Measurements from ENCODE around the gene KCNMB2.

The KCNMB2 gene

DNA sequence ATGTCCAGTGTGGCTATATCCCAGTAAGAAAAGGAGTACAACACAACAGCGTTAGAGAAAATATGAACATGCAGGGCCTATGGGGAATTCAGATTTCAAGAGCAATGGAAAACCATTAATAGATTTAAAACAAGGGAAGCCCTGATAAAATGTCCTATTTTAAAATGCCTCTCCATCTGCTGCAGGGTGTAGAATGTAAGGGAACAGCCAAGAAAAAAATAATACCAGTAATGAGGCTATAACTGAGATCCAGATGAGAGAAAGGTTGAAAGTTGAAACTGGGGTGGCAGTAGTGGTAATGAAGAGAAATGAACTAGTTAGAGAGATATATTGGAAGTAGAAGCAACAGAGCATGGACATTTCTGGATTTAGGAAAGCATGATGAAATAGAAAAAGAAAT lies 226.1 kb downstream of the KCNMB2 start:
- DNase-seq, result no peak

DNA sequence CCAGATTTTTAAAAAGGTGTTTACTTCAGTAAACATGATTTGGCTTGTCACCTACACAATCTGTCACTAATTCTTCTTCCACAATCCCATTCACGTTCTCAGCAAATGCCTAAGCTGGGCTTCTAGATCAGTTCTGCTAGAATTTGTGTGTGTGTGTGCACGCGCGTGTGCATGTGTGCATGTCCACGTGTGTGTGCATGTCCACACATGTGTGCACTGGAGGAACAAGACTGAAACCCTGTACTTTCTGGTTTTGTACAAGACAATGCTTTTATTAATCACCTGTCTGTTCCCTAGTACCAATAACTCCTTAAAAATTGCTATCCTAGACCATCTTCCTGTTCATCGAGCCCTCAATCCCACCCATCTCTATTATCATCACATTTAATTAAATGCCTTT lies 229.2 kb downstream of the KCNMB2 start:
- no peak for DNase-seq

DNA sequence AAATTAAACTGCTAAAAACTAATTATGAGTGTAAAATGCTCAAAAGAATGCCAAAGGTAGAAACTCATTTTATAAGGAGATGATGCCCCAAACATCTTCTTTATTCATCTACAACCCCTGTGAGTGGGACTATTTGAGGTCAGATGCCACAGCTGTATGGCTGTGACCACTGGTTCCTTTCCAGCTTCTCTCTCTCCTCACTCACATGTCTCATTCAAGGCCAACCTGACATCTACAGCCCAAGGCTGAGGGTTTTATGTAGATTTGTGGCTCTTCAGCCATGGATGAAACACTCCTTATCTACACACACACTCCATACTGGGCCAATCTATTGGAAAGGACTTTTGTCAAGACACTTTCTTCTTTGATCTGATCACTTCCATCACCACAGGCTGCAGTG lies 231.3 kb downstream of the KCNMB2 start:
- DNase-seq, result no peak

DNA sequence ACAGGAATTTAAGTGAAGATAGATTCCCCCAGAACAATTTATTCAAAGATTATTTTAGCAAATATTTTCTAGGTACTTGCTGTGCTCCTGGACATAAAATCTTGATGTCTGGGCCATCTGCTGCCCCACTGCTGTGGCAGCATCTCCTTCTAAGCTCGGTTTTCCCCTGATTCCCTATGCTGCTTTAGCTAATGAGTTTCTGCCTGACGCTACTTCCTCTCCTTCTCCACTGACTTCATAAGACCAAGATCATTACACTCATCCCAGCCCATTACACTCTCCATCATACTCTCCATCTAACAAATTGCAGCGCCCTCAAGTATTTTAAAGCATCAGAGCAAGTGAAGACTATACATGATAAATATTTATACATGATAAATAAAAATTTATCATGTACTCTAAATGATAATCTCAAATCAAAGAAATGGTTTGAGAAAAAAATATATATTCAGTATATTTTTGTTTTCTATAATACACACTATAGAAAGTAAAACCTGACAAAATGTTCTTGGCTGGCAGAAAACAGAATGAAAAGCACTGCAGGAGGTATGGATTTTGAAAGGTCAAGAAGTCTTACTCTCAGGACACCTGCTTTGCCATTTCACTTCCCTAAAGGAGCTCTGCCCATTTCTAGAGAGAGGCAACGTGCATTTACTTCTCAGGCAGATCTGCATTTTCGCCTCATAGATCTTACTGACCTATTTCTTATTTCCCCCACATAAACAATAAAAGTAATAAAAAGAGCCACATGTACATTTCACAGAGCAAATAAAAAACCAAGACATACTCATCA lies 232.0 kb downstream of the KCNMB2 start:
- no peak for DNase-seq

DNA sequence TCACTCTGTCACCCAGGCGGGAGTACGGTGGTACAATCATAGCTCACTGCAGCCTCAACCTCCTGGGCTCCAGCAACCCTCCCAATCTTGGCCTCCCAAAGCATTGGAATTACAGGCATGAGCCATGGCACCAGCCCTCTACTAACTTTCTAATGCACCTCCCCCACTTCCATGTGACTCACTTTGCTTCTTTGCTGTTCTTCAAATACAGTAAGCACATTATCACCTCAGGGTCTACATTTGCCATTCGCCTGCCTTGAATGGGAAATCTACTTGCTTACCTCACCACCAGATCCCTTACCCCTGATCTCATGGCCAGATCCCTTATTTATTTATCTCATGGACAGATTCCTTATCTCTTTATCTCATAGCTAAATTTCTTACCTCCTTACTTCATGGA lies 235.3 kb downstream of the KCNMB2 start:
- DNase-seq, result no peak

DNA sequence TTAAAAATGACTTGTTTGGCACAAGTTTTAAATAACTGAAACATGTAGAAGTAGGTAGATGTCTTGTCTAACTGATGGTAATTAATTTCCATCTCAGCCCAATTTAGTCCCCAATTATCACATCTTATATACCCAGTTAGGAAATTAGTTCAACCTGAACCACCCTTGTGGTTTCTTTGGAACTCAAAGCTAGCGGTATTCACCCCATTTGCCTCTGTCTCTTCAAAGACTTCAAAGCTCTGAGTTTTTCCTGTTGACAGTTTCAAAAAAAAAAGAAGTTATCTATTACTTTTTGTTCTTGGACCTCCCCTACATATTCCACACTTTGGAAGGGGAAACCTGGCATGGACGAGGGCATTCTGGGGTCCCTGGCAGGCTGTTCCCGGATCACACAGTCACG lies 236.5 kb downstream of the KCNMB2 start:
- no peak for DNase-seq

DNA sequence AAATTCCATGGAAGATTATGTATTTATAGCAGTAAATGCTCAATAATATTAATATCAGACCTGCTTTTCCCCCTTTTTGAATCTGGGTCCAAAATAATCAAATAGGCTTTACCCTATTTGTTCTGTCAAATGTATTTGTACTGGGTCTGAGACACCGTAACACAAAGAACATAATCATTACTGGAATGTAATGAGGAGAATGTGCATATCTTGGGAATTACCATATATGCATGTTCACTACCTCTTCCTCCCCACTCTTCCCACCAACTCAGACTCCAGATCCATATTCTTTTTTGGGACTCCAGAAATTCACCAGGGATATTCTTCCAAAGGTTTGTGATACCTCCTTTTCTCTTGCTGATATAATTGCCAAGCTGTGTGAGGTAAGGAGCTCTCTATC lies 237.1 kb downstream of the KCNMB2 start:
- DNase-seq, result no peak

DNA sequence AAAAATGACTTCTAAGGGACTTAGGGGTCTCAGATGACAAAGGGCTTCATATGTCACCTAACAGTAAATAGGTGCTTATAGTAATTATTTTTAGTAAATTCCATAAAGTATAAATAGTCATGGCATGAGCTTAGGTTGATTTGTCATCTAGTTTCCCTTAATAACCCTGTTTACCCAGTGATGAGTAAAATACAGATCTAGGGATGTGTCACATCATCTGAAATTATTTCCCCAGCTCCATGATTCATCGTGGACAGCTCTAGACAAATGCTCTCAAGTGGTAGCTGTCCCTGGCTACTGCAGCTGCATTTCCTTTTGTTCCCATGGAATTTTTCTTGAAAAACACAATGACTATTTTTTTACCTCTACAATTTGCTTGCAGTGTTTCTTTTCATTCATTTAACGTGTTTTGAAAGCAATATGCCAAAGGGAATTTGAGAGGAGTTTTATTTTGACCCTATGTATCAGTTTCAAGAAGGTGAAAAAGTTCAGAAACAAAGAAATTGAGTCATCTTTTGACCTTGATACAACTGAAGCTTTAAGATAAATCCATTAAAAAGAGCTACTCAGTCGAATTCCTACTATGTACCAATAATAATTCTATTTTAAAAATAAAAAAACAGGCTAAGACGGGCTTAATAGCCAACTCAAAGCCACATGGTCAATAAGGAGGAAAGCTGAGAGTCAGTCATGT lies 241.6 kb downstream of the KCNMB2 start:
- DNase-seq, result no peak

DNA sequence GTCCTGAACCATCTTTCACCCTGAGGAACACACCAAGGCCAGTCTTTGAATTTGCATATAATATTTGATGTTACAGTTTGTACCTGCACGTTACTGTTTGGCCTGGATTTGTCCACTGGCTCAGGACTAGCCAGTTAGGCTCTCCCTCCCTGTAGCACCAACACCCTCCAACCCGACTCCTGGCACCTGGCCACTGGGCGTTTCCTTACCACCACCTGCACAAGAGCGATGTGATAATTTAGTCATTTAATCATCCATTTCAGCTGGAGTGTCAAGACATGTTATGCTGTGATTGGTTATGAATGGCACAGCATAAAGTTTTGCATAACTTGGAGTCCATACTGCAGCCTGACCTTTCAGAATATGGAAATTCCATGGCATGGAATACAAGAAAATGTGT lies 242.4 kb downstream of the KCNMB2 start:
- DNase-seq, result no peak

DNA sequence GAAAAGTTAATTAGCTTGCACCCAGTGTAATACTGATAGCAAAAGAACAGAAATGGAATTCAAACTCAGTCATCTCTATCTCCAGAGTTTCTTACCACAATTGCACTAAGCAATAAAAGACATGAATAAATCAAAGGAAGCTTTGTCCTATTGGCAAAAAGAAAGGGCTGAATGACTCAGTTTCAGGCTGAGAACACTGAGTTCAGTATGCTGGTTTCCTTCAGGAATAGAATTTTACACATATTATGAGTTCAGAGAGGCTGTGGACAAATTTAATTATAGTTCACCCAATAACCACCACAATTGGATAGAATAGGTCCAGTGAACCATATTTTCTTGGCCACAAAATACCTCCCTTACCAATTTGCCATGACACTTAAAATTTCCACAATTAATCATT lies 249.7 kb downstream of the KCNMB2 start:
- DNase-seq, result no peak

DNA sequence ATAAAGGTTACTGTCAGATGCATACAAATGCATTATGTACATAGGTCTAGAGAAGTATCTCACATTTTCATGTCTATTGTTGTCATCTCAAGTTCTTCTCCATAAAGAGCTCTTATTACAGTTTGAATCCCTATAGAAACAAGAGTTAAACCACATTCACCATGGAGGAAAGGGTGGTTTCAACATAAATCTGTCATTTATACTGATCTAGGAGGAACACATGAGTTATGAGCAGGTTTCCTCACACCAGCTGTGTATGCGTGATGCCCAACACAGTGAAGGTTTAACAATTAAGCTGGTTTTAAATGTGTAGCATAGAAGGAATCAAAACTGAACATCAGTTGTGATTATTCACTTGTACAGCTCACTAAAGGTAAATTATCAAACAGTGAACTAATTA lies 251.7 kb downstream of the KCNMB2 start:
- no peak for DNase-seq

DNA sequence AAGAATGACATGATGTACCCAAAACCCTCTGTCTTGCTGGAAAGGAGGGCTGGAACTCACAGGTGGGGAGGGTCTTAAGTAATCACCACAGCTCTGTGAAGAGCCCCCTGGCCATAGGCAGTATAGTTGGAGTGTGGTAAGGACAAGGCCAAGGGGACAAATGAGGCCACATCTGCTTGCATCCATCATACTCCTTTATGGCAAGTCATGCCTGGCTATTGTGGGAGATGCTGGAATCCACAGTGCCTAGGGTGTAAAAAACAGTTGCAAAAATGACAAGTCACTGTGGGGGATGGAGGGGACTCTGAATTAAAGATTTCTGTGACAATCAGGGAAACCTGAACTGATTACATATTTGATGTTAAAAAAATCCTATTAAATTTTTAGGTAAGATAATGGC lies 258.5 kb downstream of the KCNMB2 start:
- DNase-seq, result no peak

DNA sequence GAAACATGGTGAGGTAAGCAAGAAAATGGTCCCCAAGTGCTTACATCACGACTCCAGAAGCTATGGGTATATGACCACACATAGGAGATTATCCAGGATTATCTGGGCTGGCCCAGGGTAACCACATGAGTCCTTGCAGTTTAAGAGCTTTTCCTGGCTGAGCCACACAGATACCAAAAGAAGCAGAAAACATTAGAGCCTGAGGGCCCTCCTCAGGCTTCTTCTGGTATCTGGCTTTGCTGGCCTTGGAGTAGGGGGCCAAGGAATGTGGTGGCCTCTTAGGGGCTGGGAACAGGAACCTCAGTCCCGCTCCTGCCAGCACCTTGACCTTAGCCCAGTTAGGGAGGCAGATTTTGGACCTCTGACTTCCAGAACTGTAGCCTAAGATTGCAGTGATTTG lies 259.1 kb downstream of the KCNMB2 start:
- DNase-seq, result no peak

DNA sequence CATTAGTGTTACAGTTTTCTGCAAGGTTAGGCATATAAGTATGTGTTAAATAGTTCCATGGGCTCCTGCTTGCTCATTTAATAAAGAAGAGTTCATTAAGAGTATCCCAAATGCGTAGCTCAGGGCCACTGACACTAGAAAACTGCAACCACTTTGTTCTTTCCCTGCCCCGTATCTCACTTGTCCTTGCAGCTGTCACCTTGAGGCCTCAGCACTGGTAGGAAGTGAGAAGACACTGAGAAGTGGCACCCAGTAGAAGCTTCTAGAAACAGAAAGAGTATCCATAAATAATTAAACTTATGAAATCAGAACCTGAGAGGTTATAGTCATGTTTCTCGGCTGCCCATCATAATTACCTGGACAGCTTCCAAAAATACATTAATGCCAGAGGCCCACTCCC lies 266.0 kb downstream of the KCNMB2 start:
- no peak for DNase-seq

DNA sequence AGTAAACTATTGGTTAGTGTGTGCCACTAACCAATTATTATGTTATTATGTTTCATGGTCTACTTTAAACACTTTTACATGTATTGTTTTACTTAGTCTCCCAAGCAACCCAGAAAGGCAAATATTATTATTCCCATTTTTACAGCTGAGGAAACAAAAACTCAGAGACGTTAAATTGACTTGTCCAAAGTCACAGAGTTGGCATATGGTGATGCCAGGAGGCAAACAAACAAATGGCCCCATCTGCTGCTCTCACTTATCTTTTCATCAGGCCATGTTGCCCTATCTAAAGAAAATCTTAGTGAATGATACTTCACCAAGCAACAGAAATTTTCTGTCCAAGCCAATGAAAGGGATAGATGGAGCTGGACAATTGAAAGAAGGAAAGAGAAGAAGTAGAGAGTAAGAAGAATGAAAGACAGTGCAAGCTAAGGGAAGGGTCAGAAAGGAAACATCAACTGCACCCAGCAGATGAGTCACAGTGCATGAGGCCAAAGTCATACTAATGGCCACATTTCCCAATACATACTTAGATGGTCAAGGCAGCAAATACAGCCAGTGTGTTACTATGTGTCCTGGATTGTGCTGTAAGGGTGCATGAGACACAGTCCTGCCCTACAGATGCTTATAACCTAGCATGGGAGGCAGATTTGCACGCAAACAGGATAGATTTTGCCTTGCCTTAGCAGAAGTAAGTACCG lies 266.9 kb downstream of the KCNMB2 start:
- no peak for DNase-seq

DNA sequence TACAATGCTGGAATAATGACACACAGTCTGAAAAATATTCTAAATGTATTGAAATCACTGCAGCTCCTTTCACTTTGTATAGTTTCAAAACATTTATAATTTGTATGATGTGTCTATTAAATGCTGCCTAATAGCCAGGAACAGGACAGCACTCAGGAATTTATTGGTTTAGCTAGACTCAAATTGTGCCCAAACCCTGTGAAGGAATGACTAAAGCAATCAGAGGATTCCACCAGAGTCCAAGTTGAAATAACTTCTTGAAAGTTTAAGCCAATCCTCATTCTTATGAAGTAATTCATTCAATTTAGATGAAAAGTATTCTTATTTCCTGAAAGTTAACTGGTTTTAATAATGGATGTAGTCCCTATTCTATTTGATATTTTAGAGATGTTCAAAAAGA lies 268.4 kb downstream of the KCNMB2 start:
- DNase-seq, result no peak

DNA sequence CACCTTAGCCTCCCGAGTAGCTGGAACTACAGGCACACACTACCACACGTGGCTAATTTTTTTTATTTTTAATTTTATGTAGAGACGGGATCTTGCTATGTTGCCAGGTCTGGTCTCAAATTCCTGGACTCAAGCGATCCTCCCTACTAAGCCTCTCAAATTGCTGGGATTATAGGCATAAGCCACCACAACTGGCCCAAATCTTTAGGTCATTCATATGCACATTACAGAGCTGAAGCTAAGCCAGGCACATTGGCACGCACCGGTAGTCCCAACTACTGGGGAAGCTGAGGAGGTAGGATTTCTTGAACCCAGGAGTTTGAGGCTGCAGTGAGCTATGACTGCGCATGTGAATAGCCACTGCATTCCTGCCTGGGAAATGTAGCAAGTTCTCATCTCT lies 269.5 kb downstream of the KCNMB2 start:
- DNase-seq, result no peak

DNA sequence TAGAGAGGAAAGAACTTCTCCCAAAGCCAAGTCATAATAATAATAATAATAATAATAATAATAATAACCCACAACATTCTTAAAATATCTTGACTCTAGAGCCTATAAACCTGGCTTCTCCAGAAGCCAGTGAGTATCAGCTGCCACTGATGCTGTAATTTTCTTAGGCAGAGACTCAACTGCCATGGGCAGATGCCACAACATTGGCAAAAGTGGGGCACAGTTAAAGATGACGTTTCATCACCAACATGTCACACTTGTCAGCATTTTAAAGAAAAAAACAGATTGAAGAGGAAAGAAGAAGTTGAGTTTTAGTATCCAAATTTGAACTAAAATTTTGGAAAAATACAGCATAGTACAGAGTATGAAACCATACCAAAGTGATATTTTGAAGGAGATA lies 270.4 kb downstream of the KCNMB2 start:
- DNase-seq, result no peak

DNA sequence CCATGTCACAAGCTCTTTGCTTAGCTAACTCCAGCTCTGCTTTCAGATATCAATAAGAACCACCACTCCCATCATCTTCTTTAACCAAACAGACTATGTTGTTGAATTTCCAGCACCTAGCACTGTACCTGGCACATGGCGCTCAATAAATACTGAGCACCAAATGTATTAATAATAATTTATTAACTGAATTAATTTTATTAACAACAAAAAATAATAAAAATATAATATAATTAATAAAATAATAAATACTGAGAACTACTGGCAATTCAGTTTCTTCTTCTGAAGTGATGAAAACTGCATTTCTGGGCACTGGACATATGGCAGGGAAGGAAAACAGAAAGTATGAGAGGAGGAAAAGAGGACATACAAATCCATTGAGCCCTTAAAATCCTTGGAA lies 271.5 kb downstream of the KCNMB2 start:
- no peak for DNase-seq

DNA sequence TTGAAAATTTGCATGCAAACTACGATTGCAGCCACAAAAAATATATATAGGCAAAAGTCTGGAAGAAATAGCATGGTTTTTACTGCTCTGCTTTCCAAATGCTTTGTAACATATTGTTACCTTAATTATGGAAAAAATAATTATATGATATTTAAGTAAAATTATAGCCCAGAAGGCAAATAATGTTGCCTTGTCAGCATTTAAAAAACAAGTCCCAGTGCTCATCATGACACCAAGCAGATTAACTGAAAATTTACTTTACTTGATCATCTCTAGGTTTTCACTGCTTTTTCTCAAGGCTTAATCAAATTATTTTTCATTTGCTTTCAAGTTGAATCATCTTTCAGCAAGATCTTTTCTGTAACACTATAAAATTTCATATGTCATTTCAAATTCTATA lies 272.5 kb downstream of the KCNMB2 start:
- no peak for DNase-seq

DNA sequence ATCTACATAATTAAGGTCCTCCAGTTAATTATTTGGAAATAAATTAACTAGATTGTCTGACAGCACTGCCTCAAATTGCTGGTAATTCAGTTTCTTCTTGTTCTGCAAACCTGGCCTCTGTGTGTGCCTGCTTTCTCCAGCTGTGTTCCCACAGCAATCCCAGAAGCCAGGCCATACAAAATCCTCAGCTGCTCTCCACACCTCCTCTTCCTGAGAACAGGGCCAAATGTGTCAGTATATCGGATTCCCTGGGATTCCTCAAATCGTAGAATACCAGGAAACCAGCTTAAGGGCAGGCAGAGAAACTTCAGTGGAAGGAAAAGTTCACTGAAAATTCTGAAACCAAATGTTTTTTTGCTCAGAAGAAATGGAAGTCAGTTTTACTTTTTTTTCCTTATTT lies 273.9 kb downstream of the KCNMB2 start:
- DNase-seq, result no peak

DNA sequence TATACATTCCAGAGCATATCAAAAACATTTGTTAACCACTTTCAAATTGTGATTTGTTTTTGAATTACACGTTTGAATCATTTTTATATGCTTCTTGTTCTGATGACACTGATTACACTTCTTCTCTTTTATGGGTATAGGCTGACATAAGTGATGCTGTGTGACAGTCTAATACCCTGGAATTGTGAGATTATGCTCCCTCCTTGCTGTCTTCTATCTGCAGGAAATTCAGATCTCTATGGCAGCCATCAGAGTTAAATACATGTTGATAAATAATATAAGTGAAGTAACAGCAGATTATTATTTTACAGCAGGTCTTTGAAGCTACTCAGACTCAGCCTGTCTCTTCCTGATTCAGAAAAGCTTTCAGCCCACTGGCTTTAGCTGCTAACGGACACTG lies 286.5 kb downstream of the KCNMB2 start:
- DNase-seq, result no peak

DNA sequence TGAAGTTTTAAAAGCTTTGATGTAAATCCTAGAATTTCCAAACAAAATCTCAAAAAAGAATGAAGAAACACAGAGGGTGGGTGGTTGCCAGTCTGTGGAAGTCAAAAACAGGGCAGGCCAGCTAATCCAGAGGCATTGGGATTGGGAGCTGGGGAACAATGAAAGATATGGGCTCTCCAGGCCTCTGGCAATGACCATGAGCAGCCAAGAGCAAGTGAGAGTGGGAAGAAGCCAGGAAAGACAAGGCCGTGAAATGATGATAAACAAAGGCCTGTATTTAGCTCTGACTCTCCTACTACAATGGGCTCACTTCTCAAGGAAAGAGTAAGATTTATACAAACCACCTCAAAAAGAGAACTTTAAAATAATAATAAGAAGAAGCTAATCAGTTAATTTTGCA lies 286.9 kb downstream of the KCNMB2 start:
- no peak for DNase-seq

DNA sequence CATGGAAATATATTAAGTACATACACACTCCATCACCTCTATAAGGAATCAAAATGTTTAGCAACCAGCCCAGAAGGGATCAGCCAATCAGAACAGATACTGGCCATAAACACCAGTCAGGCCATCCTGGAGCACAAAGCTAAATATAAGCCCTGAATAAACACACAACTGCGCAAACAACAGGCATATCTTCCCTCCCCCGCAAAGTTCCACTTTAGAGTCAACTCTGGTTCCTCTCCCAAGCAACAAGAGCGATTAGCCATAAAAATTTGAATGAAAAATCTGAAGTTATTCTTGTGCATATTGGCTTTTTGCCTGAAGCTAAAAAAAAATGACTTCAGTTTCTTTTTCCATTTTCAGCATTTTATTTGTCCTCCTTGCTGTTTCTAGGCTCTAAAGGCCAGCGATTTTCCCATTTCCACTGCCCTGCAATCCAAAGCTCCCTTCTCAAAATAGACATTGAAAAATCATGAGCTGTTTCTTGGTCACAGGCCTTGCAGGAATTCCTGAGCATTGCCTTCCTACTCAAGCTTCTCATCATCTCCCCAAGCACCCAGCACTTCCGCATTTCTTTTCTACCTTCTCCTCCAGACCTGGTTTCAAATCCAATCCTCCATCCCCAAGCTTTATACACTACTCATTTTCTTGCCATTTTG lies 287.5 kb downstream of the KCNMB2 start:
- no peak for DNase-seq

All from suppressor macrophage treated with lipopolysaccharide for 1 hour (primary cell).